Keratinocyte (primary cell): Measurements from ENCODE around the gene TBXAS1. TPM values are rescaled to one million over a fixed set of nuclear protein-coding genes. Genes with fewer than 3 reads are reported as not detected.

Experiments
- DNase-seq: peaks from one replicate; pipeline ENCODE4 v3.0.0-alpha.2; 2011; ENCODE audit warnings: low read depth, missing footprints, low spot score
- FAIRE-seq: peaks from 2 replicates; lab custom pipeline; 2011; peaks lifted over from hg19 to GRCh38; lab: Jason Lieb, UNC
- H2AFZ ChIP-seq: 2 replicates; pipeline ENCODE4 v1.6.0; 2012; ENCODE audit warnings: low read length, control low read depth, inconsistent platforms; ENCODE audit not compliant: control insufficient read depth
- H3K27ac ChIP-seq: 2 replicates; pipeline ENCODE4 v1.5.1; 2011; ENCODE audit warnings: low read length; ENCODE audit not compliant: control insufficient read depth, insufficient read depth
- H3K27me3 ChIP-seq: 3 replicates; pipeline ENCODE4 v1.6.0; 2011; ENCODE audit warnings: low read length; ENCODE audit not compliant: control insufficient read depth, insufficient read depth; ENCODE audit errors: extremely low read depth
- H3K36me3 ChIP-seq, 2 experiments: 2 replicates in 1 of 2; 3 replicates in 1 of 2; pipeline ENCODE4 v1.5.1; 2011; ENCODE audit warnings: low read length in 2 of 2, mild to moderate bottlenecking in 1 of 2; ENCODE audit not compliant: control insufficient read depth in 2 of 2, insufficient read depth in 2 of 2; ENCODE audit errors: extremely low read depth in 1 of 2
- H3K4me1 ChIP-seq: 3 replicates; pipeline ENCODE4 v1.5.1; 2011; ENCODE audit warnings: low read length; ENCODE audit not compliant: control insufficient read depth, insufficient read depth; ENCODE audit errors: extremely low read depth
- H3K4me2 ChIP-seq: 3 replicates; pipeline ENCODE4 v1.6.0; 2011; ENCODE audit warnings: low read depth, low read length; ENCODE audit not compliant: control insufficient read depth, insufficient read depth; ENCODE audit errors: extremely low read depth
- H3K4me3 ChIP-seq, 3 experiments: fragments of 200-600 bp in 1 of 3; sonication (generic) in 1 of 3; 2 replicates in 2 of 3; 3 replicates in 1 of 3; pipeline ENCODE4 v1.5.1; 2011 to 2016; ENCODE audit warnings: low read length in 3 of 3, mild to moderate bottlenecking in 3 of 3, control low read depth in 2 of 3, inconsistent platforms in 1 of 3, low read depth in 1 of 3, mixed read lengths in 1 of 3, mixed run types in 1 of 3, moderate library complexity in 1 of 3; ENCODE audit not compliant: control insufficient read depth in 2 of 3, insufficient read depth in 2 of 3; ENCODE audit errors: extremely low read depth in 1 of 3
- H3K79me2 ChIP-seq: 2 replicates; pipeline ENCODE4 v1.6.0; 2012; ENCODE audit warnings: low read length; ENCODE audit not compliant: control insufficient read depth, insufficient read depth
- H3K9ac ChIP-seq: 3 replicates; pipeline ENCODE4 v1.6.0; 2011; ENCODE audit warnings: low read length; ENCODE audit not compliant: control insufficient read depth, insufficient read depth; ENCODE audit errors: extremely low read depth
- H3K9me1 ChIP-seq: 3 replicates; pipeline ENCODE4 v1.6.0; 2011; ENCODE audit warnings: low read length; ENCODE audit not compliant: control insufficient read depth, insufficient read depth; ENCODE audit errors: extremely low read depth
- H3K9me3 ChIP-seq: 2 replicates; pipeline ENCODE4 v1.5.1; 2012; ENCODE audit warnings: low read depth, low read length; ENCODE audit not compliant: control insufficient read depth
- H4K20me1 ChIP-seq: 3 replicates; pipeline ENCODE4 v1.6.0; 2011; ENCODE audit warnings: low read length; ENCODE audit not compliant: control insufficient read depth, insufficient read depth; ENCODE audit errors: extremely low read depth
- EZH2 ChIP-seq: IDR thresholded peaks from one replicate; pipeline ENCODE4 v1.6.1; 2012; ENCODE audit warnings: inconsistent platforms, mild to moderate bottlenecking, low read length, moderate library complexity
- dilution Hi-C: fragments of 300-500 bp; cut with MboI; formaldehyde crosslinking; loops from one replicate; pipeline ENCODE4 v1.7.0; 2020; ENCODE audit warnings: low sequenced_read_pairs; ENCODE audit not compliant: extremely low pct_ligation_motif_present
- polyA plus RNA-seq, 5 experiments: library from polyadenylated mRNA; depleted of rRNA in 3 of 5; stranded (reverse) in 3 of 5; stranded (forward) in 1 of 5; unstranded in 1 of 5; fragments of >200 nt; gene quantifications; 1 replicate in 1 of 5; 2 replicates in 3 of 5; 3 replicates in 1 of 5; pipeline versions ENCODE4 v1.2.1 to v1.2.3, GENCODE V29; 2011 to 2012; ENCODE audit warnings: missing spikeins in 2 of 5, low read depth in 1 of 5, low replicate concordance in 1 of 5
- TF ChIP-seq, protein P1 (sequence below), 3 experiments: IDR thresholded peaks in 1 of 3; conservative IDR thresholded peaks in 1 of 3; optimal IDR thresholded peaks in 1 of 3; 2 replicates in 2 of 3; 3 replicates in 1 of 3; pipeline versions ENCODE3 to v1.5.1; 2011; ENCODE audit warnings: low read length in 3 of 3, mild to moderate bottlenecking in 3 of 3, moderate library complexity in 2 of 3, control low read depth in 1 of 3, inconsistent platforms in 1 of 3; ENCODE audit not compliant: insufficient read depth in 2 of 3; ENCODE audit errors: extremely low read depth in 1 of 3

Gene TBXAS1
- polyA plus RNA-seq, 1 donor (not counting 4 experiments of a cell fraction or from before 2014, with no cell fraction given) = 2.9 TPM

DNA sequence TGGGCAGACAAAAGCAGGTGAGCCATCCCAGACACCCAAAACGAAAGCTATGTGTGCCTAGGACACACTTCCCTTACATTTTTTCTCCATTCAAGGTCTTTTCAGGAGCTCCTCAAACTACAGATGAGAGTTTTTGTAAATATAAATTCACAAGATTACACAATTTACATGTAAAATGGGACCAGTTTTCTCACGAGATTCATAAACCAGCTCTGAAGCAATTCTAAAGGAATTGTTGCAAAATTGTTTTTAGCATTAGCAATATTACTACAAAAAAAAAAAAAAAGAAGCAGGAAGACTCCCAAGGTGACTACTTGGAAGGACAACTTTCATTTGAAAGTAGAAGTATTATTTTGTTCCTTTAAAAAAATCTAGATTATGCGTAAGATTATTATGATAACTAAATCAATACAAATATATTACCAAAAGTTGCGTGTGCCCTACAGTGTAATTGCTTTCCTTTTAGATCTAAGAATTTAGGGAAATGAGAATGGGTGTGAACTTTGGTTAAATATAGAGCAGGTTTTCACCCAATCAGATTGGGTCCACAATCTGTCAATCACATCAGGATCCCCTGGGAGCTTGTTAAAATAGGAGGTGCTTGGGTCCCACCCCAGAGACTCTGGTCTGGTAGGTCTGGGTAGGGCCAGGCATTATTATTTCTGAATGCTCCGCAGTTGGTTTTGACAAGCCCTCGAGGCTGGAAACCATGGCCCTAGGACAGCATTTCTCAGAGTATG is 72.2 kb downstream of the TBXAS1 start:
- H3K79me2 ChIP-seq = no peaks in the 10 kb centered on the region
- DNase-seq (no peak), FAIRE-seq (no peak)
- no peaks in the 10 kb centered on the region for H4K20me1 ChIP-seq
- H3K27me3 ChIP-seq = no peaks in the 10 kb centered on the region
- no peak overlapping the region for H3K9ac ChIP-seq
- no peak overlapping the region for H3K27ac ChIP-seq
- no peaks in the 10 kb centered on the region for H3K36me3 ChIP-seq
- no peaks in the 10 kb centered on the region for H3K4me1 ChIP-seq
- TF ChIP-seq EZH2 = no peak
- TF ChIP-seq, protein P1, sequence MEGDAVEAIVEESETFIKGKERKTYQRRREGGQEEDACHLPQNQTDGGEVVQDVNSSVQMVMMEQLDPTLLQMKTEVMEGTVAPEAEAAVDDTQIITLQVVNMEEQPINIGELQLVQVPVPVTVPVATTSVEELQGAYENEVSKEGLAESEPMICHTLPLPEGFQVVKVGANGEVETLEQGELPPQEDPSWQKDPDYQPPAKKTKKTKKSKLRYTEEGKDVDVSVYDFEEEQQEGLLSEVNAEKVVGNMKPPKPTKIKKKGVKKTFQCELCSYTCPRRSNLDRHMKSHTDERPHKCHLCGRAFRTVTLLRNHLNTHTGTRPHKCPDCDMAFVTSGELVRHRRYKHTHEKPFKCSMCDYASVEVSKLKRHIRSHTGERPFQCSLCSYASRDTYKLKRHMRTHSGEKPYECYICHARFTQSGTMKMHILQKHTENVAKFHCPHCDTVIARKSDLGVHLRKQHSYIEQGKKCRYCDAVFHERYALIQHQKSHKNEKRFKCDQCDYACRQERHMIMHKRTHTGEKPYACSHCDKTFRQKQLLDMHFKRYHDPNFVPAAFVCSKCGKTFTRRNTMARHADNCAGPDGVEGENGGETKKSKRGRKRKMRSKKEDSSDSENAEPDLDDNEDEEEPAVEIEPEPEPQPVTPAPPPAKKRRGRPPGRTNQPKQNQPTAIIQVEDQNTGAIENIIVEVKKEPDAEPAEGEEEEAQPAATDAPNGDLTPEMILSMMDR (optimal IDR thresholded peaks at IDR 0.05 in 1 of 3, IDR thresholded peaks at IDR 0.05 in 1 of 3, conservative IDR thresholded peaks at IDR 0.05 in 1 of 3; ENCODE audit: extremely low read depth in 1 of 3, insufficient read depth in 2 of 3, low read length in 3 of 3) = no peak
- dilution Hi-C loops = no loop called here
- H3K9me1 ChIP-seq = no peaks in the 10 kb centered on the region
- H3K4me2 ChIP-seq = no peak overlapping the region
- no peak overlapping the region for H2AFZ ChIP-seq
- H3K4me3 ChIP-seq = no peak overlapping the region
- no peaks in the 10 kb centered on the region for H3K9me3 ChIP-seq

DNA sequence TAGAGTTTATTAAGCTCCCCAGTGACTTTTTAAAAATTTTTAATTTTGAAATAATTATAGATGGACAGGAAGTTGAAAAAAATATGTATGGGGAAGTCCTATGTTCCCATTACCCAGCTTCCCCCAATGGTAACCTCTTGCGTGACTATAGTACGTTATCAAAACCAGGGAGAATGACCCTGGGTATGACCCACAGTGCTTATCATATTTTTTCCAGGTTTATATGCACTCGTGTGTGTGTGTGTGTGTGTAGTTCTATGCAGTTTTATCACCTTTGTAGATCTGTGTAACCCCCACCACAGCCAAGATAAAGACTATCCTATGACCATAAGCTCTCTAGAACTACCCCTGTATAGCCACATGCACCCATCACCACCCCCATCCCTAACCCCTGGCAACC is 72.8 kb downstream of the TBXAS1 start:
- H3K4me3 ChIP-seq = no peak overlapping the region
- no peak overlapping the region for H3K9ac ChIP-seq
- dilution Hi-C loops = no loop called here
- TF ChIP-seq, protein P1 (optimal IDR thresholded peaks at IDR 0.05 in 1 of 3, IDR thresholded peaks at IDR 0.05 in 1 of 3, conservative IDR thresholded peaks at IDR 0.05 in 1 of 3; ENCODE audit: extremely low read depth in 1 of 3, insufficient read depth in 2 of 3, low read length in 3 of 3) = no peak
- TF ChIP-seq EZH2 = no peak
- no peak overlapping the region for H2AFZ ChIP-seq
- H3K36me3 ChIP-seq = no peaks in the 10 kb centered on the region
- no peak for FAIRE-seq
- no peaks in the 10 kb centered on the region for H3K9me3 ChIP-seq
- H3K27me3 ChIP-seq = no peaks in the 10 kb centered on the region
- no peaks in the 10 kb centered on the region for H3K4me1 ChIP-seq
- no peaks in the 10 kb centered on the region for H3K79me2 ChIP-seq
- H4K20me1 ChIP-seq = no peaks in the 10 kb centered on the region
- H3K27ac ChIP-seq = no peak overlapping the region
- no peaks in the 10 kb centered on the region for H3K9me1 ChIP-seq
- no peak for DNase-seq
- H3K4me2 ChIP-seq = no peak overlapping the region
